Neural crest cell (in vitro differentiated cells): Measurements from ENCODE around the gene FARP1. TPM values are rescaled to one million over a fixed set of nuclear protein-coding genes. Genes with fewer than 3 reads are reported as not detected.

Experiments
- DNase-seq: peaks from one replicate; pipeline ENCODE4 v3.0.0; 2021; ENCODE audit warnings: low read depth, mixed read lengths, low spot score
- H3K27ac Mint-ChIP-seq: one replicate; pipeline ENCODE4 v1.8.0; 2021; ENCODE audit warnings: mild to moderate bottlenecking, mixed read lengths; ENCODE audit not compliant: unreplicated experiment
- H3K27me3 Mint-ChIP-seq: 2 replicates; pipeline ENCODE4 v1.8.0; 2021; ENCODE audit warnings: low read depth, mild to moderate bottlenecking, mixed read lengths
- H3K36me3 Mint-ChIP-seq: 2 replicates; pipeline ENCODE4 v1.8.0; 2021; ENCODE audit warnings: low read depth, mild to moderate bottlenecking, mixed read lengths
- H3K4me1 Mint-ChIP-seq: 2 replicates; pipeline ENCODE4 v1.8.0; 2021; ENCODE audit warnings: mixed read lengths
- H3K4me3 Mint-ChIP-seq: one replicate; pipeline ENCODE4 v1.8.0; 2021; ENCODE audit warnings: mild to moderate bottlenecking, mixed read lengths
- H3K9me3 Mint-ChIP-seq: 2 replicates; pipeline ENCODE4 v1.8.0; 2021; ENCODE audit warnings: mixed read lengths
- CTCF ChIP-seq: fragments of 200-600 bp; sonication (generic); conservative IDR thresholded peaks from 2 replicates; pipeline ENCODE4 v1.5.0; 2021; ENCODE audit warnings: antibody characterized with exemption, mild to moderate bottlenecking
- total RNA-seq: library from RNA; stranded (reverse); gene quantifications from 2 replicates; pipeline ENCODE4 v1.2.1, GENCODE V29; 2021

The FARP1 gene
- total RNA-seq, 1 donor from 2014 or later: 138 TPM

GRCh38 chr13:98118865-98119264 is 24.0 kb upstream of the FARP1 start:
- Mint-ChIP-seq H3K36me3 (peaks cover 1% of the 10 kb centered on the region), H3K4me3 (no peak overlapping the region), H3K9me3 (peaks cover 4% of the 10 kb centered on the region), H3K27ac (no peak overlapping the region), H3K27me3 (no peaks in the 10 kb centered on the region), H3K4me1 (peaks cover 17% of the 10 kb centered on the region)
- TF ChIP-seq CTCF: no peak
- no peak for DNase-seq

DNA sequence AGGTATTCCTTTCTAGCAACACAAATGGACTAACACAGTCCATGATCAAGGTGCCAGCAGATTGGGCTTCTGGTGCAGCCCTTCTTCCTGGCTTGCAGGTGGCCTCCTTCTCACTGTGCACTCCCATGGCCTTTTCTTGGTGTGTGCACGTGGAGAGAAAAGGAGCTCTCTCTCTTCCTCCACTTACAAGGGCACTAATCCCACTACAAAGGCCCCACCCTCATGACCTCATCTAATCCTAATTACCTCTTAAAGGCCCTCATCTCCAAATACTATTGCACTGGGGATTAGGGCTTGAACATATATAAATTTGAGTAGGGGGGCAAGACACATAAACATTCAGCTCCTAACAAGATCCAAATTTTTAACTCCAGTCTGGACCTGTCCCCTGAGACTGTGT is 19.7 kb upstream of the FARP1 start:
- Mint-ChIP-seq H3K4me1 (peaks cover 3% of the 10 kb centered on the region), H3K4me3 (no peak overlapping the region), H3K36me3 (peaks cover 6% of the 10 kb centered on the region), H3K27ac (no peak overlapping the region), H3K9me3 (peaks cover 10% of the 10 kb centered on the region), H3K27me3 (no peaks in the 10 kb centered on the region)
- TF ChIP-seq CTCF: no peak
- no peak for DNase-seq

DNA sequence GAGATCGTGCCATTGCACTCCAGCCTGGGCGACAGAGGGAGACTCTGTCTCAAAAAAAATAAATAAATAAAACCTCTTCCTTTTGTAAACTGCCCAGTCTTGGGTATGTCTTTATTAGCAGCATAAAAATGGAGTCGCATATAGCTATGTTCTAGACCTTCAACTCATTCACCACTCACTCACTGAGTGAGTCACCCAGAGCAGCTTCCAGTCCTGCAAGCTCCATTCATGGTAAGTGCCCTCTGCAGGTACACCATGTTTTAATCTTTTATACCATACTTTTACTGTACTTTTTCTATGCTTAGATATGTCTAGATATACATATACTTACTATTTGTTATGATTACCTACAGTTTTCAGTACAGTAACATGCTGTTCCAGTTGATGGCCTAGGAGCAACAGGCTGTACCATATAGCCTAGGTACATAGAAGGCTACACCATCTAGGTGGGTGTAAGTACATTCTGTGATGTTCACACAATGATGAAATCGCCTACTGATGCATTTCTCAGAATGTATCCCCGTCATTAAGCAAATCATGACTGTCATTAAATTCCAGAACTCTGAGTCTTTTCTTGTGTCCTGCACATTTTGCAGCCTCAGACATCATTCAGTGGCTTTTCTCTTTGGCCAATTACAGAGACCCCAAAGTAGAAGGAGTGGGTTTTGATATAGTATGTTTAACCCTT is 13.7 kb upstream of the FARP1 start:
- Mint-ChIP-seq H3K27me3 (no peaks in the 10 kb centered on the region), H3K36me3 (peaks cover 2% of the 10 kb centered on the region), H3K27ac (no peak overlapping the region), H3K4me3 (no peak overlapping the region), H3K9me3 (peaks cover 7% of the 10 kb centered on the region), H3K4me1 (no peaks in the 10 kb centered on the region)
- no peak for TF ChIP-seq CTCF
- no peak for DNase-seq

- H3K27me3 Mint-ChIP-seq: no peaks in the 10 kb centered on the region
- H3K36me3 Mint-ChIP-seq: no peaks in the 10 kb centered on the region
- H3K27ac Mint-ChIP-seq: no peak overlapping the region
- no peaks in the 10 kb centered on the region for H3K9me3 Mint-ChIP-seq
- TF ChIP-seq CTCF: no peak
- H3K4me3 Mint-ChIP-seq: no peak overlapping the region
- no peaks in the 10 kb centered on the region for H3K4me1 Mint-ChIP-seq
- no peak for DNase-seq
Observed at GRCh38 chr13:98133946-98134345, 8.9 kb upstream of the FARP1 start.

DNA sequence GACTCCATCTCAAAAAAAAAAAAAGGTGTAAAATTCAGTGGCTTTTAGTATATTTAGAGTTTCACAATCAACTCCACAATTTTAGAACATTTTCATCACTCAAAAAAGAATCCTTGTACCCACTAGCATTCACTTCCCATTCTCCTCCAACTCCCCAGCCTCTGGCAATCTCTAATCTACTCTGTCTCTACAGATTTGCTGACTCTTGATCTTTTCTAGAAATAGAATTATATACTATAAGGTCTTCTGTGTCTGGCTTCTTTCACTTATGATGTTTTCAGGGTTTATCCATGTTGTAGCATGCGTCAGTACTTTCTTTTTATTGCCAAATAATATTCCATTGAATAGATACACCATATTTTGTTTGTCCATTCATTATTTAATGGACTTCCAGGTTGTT is 8.0 kb upstream of the FARP1 start:
- Mint-ChIP-seq H3K36me3 (no peaks in the 10 kb centered on the region), H3K27ac (no peak overlapping the region)

More for the DNA sequence above, 8.0 kb upstream of the FARP1 start:
- no peak for TF ChIP-seq CTCF
- DNase-seq: no peak
- no peak overlapping the region for H3K4me3 Mint-ChIP-seq
- H3K9me3 Mint-ChIP-seq: no peaks in the 10 kb centered on the region
- peaks cover 5% of the 10 kb centered on the region for H3K27me3 Mint-ChIP-seq
- no peaks in the 10 kb centered on the region for H3K4me1 Mint-ChIP-seq
